Activated CD4-positive, alpha-beta T cell treated with anti-CD3 and anti-CD28 coated beads, Interleukin-2, amount 50 U/mL, for 4 hours (primary cell): ENCODE measurements around the gene KIF3C.
"Not testable (repeated sequence)": the region's sequence is repeated elsewhere in the genome, so short reads cannot be mapped to it uniquely, and the experiment has no call there.

Experiments used
- DNase-seq, 2 experiments: peaks; one replicate each; pipeline ENCODE4 v3.0.0-alpha.2; 2020

The KIF3C gene

GRCh38 chr2:25982273-25982967 is at the start of gene KIF3C:
Gene KIF3C (minus strand): TSS chr2:25982497. CDS start chr2:25981917, 580 bp downstream.
- peak; percentile 63 to 65 for DNase-seq

DNA sequence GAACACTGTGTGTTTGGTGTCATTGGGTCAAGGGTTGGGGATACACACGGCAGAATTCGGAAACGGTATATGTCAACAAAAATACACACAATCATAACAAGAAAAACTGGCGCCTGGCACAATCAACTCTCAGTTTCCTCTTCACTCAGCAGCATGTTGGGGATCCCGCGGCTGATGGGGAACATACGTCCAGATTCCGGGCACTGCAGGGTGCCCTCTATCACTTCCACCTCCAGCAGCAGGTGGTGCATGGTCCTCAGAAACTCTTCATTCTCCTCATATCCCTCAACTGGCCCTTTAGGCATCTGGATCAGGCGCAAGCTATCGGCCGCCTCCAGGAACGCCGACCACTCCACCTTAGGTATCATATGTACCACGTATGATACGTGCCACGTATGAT is 45.8 kb upstream of the KIF3C start:
- not testable (repeated sequence) for DNase-seq

GRCh38 chr2:26025509-26025908 is 43.2 kb upstream of the KIF3C start:
- DNase-seq = no peak

- DNase-seq = no peak
Measured at GRCh38 chr2:26024260-26024659, 42.0 kb upstream of the KIF3C start.

DNA sequence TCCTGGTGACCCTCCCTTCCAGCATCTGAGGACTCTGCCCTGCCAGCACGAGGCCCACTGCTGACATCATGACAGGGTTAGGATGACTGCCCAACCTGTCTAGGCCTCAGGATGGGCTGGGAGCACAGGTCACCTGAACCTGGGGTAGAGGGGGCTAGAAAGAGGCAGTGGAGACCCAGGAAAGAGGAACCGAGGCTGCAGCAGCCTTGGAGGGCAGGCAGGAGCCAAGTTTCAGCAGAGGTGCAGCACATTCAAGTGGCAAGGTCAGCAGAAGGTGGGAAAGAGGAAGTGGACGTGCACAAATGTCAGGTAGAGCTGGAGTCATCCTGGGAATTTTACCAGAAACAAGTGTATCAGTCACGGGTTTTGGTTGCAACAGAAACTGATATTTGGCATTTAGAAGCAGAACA is 37.9 kb upstream of the KIF3C start:
- no peak for DNase-seq

DNA sequence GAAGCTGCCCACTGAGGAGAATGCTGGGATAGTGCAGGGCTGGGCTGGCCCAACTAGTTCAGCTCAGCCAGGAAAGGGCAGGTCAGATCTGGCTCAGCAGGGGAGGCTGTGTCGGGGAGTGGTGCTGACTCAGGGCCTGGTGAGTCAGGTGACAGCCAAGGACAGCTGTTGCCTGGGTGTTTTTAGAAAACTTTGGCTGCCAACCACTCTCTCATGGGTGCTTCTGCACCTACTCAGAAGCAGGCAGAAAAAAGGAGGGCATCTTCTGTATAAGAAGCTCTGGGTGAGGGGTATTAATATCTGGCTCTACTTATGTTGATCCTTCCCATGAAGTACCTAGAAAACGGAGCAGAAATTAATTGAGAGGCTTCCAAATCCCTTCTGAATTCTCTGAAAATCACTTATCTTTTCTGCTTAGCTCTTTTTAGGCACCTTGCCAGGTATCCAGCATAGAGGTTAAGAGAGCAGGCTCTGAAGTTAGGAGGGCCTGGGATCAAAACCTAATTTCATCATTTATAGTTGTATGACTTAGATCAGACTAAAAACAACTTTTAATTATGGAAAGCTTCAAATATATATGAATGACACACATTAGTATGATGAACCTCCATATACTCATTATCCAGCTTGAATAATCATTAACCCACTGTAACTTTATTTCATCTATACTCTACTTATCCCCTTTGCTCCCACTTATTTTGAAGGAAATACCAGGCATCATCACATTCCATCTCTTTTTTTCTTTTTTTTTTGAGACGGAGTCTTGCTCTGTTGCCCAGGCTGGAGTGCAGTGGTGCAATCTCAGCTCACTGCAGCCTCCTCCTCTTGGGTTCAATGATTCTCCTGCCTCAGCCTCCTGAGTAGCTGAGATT is 36.1 kb upstream of the KIF3C start:
- peak in 1 of 2 experiments; percentile 7 for DNase-seq

DNA sequence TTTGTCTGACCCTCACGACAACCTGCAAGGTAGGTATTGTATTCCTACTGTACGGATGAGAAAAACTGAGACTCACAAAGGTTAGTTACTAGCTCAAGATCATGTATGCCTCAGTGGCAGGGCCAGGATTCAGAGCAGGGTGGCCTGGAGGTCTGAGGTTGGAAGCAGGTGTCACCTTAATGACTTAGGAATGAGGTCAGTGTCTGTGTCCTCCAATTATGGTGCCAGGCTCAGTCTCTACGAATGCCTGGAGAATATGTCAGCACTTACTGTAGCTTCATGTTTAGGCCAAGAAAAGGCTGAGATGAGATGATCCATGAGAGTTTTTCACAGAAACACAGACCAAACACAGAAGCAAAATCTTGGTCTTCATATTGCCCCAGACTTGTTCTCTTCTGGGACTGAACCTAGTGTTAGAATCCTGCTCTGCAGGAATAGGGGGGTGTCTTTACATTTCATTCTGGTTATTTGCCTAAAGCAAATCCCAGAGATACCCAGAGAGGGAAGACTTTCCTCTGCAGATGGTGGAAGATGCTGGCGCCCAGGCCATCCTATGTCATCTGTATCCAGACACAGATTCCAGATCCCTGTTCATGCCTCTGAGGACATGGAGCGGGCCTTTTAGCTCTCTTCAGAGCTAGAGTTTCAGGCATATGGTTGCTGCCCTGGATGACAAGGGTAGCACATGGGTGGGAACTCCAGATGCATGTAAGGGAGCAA is 35.3 kb upstream of the KIF3C start:
- no peak for DNase-seq

- not testable (repeated sequence) for DNase-seq
Measured at GRCh38 chr2:26016706-26017045, 34.4 kb upstream of the KIF3C start.

DNA sequence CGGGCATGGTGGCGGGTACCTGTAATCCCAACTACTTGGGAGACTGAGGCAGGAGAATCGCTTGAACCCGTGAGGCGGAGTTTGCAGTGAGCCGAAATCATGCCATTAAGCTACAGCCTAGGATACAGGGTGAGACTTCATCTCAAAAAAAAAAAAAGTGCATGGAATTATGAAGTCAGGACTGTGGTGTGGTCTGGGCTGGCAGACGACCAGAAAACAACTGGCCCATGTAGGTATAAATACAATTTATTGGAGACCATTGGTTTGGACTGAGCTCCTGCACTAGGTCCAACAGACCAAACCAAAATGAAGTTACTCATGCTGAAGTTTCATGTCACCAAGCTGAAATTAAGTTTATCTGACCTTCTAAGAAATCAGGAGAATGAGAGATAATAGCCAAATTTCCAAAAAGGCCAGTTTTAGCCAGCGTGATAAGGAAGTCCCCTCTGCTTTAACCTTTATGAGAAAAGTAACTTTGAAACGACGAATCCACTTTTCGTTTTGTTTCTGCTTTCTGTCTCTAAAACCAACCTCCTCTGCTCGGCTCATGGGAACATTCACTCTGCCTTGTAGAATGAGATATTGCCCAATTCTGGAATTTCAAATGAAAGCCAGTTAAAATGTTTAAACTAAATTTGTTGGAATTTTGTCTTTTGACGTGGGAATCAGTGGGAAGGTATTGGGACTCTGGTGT is 33.9 kb upstream of the KIF3C start:
- no peak for DNase-seq

- no peak for DNase-seq
Measured at GRCh38 chr2:26013668-26014067, 31.4 kb upstream of the KIF3C start.

DNA sequence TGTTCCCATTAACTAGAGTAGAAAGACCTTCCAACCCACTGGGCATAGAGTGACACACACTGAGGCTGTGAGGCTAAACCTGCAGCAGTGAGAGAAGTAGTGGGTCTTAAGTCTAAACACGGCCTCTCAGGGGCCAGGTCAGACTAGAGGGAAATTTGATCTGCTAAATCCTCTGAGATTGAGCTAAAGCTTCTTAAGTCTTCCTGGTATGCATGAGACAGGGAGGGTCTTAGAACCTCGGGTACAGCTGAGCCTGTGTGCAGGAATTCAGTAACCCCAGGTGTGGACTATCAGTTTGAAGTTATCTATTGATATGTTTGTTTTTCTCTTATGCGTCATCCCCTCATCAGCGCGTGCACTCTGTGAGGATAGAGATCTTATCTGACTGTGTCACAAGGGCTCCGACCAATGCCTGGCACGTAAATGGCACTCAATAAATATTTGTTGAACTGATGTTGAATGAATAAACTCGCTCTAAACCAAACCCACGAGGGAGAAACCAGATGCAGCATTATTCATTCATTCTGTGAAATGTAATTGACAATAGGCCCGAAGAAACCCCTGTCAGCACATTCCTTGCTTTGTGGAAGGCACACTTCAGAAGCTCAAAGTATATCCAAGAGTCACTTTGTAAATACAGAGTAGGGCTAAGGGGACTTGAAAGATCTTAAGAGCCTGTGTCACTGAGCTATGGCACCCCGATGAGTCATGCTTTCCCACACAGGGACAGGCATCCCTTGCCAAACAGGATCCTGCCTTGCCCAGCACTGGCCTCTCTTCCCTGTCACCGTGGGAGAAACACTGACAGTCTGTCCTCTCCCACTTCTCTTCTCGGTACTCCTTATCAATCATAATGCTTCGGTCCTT is 29.9 kb upstream of the KIF3C start:
- no peak for DNase-seq

DNA sequence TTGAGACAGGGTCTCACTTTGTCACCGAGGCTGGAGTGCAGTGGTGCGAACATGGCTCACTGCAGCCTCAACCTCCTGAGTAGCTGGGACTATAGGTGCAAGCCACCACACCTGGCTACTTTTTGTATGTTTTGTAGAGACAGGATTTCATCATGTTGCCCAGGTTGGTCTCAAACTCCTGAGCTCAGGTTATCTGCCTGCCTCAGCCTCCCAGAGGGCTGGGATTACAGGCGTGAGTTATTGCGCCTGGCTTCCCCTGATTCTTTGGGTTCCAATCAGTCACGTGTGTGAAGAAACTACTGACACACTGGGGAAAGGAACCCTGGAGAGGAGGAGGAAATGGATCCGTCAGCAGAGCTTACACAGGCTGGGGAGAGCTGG is 29.3 kb upstream of the KIF3C start:
- DNase-seq = no peak

- no peak for DNase-seq
Measured at GRCh38 chr2:26010943-26011342, 28.6 kb upstream of the KIF3C start.

GRCh38 chr2:26009567-26009963 is 27.3 kb upstream of the KIF3C start:
- DNase-seq = no peak

- DNase-seq = no peak
Measured at GRCh38 chr2:26008851-26009566, 26.7 kb upstream of the KIF3C start.

GRCh38 chr2:26008095-26008494 is 25.8 kb upstream of the KIF3C start:
- no peak for DNase-seq

GRCh38 chr2:26002632-26003310 is 20.5 kb upstream of the KIF3C start:
- no peak for DNase-seq

DNA sequence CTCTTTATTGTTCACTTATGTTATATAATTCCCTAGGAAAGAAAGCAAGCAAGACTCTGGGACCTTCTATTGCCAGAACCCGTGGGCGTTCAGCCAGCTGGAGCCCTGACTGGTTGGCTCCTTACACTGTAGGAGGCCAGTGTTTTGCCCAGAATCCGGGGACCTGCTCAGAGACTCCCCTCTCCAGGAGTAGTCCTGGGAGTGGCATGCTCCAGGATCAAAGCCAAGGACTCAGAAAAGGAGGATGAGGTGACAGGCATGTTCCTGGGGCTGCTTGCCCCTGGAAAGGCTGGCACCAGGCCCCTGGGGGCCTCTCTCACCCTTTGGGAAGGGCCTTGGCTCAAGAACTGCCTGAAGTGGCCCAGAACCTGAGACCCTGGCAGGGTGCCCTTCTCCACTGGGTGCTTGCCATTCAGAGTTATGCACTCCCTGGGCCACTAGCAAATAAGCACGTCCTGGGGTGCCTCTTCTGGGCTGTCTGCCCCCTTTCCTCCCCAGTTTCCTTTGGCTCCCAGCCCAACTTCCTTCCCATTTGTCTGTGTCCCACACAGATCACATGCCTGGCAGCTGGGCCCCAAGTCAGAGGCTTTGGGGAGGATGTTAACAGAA is 19.6 kb upstream of the KIF3C start:
- no peak for DNase-seq

- DNase-seq = no peak
Measured at GRCh38 chr2:26000561-26001082, 18.3 kb upstream of the KIF3C start.

- not testable (repeated sequence) for DNase-seq
Measured at GRCh38 chr2:25999406-25999805, 17.1 kb upstream of the KIF3C start.
